K562 (cell line): ENCODE results near the gene TEX101. TPM values are rescaled to one million over a fixed set of nuclear protein-coding genes. Genes with fewer than 3 reads are reported as not detected.

ENCODE experiments used
- CTBP1 ChIP-seq: fragments of 450-650 bp; IDR thresholded peaks from 2 replicates; pipeline ENCODE4 v1.6.1; 2016; ENCODE audit warnings: borderline replicate concordance
- ETV1 ChIP-seq: fragments of 450-650 bp; conservative IDR thresholded peaks from 2 replicates; pipeline ENCODE4 v1.6.1; 2016; ENCODE audit warnings: missing genetic modification characterization, control low read depth, low read depth, missing compliant biosample characterization
- GTF2E2 ChIP-seq: fragments of 200-800 bp; sonication (Bioruptor generic); IDR thresholded peaks from 2 replicates; pipeline ENCODE4 v1.6.1; 2016; ENCODE audit warnings: missing genetic modification characterization, missing compliant biosample characterization
- HLTF ChIP-seq: fragments of 450-650 bp; IDR thresholded peaks from 2 replicates; pipeline ENCODE4 v1.6.1; 2016
- HMBOX1 ChIP-seq: sonication (generic); IDR thresholded peaks from 2 replicates; pipeline ENCODE4 v1.6.1; 2016
- KLF13 ChIP-seq: fragments of 450-650 bp; IDR thresholded peaks from 2 replicates; pipeline ENCODE4 v1.6.1; 2016; ENCODE audit warnings: missing genetic modification characterization, low read depth, mild to moderate bottlenecking, missing compliant biosample characterization, moderate library complexity, borderline replicate concordance
- MXD1 ChIP-seq: fragments of 250-450 bp; sonication (Bioruptor Pico); IDR thresholded peaks from 2 replicates; pipeline ENCODE4 v1.8.0; 2021; ENCODE audit warnings: borderline replicate concordance, mild to moderate bottlenecking, moderate library complexity; ENCODE audit not compliant: poor library complexity, severe bottlenecking
- NCOA2 ChIP-seq, 2 experiments: fragments of 450-650 bp; IDR thresholded peaks; 2 replicates each; pipeline ENCODE4 v1.6.1; 2018; ENCODE audit warnings: mild to moderate bottlenecking in 2 of 2, moderate library complexity in 1 of 2; ENCODE audit not compliant: partially characterized antibody in 2 of 2
- NCOR1 ChIP-seq: fragments of 450-650 bp; IDR thresholded peaks from 2 replicates; pipeline ENCODE4 v1.6.1; 2016; ENCODE audit warnings: mild to moderate bottlenecking, moderate library complexity
- POLR2G ChIP-seq: fragments of 200-400 bp; formaldehyde crosslinking; IDR thresholded peaks from 2 replicates; pipeline ENCODE4 v1.6.1; 2017; ENCODE audit warnings: low read depth, mild to moderate bottlenecking, antibody characterized with exemption, low read length, moderate library complexity
- POU5F1 ChIP-seq: fragments of 150-350 bp; IDR thresholded peaks from 2 replicates; pipeline ENCODE4 v1.6.1; 2014; ENCODE audit warnings: borderline replicate concordance, low read length, low read depth, mild to moderate bottlenecking; ENCODE audit not compliant: partially characterized antibody
- TEAD4 ChIP-seq, 2 experiments: sonication (generic) in 1 of 2; formaldehyde crosslinking in 1 of 2; IDR thresholded peaks; 2 replicates each; pipeline versions ENCODE4 v1.6.1 to v1.8.0; 2012 to 2022; ENCODE audit warnings: borderline replicate concordance in 1 of 2, inconsistent platforms in 1 of 2, low read length in 1 of 2, mild to moderate bottlenecking in 1 of 2, missing genetic modification reagents in 1 of 2
- TRIM24 ChIP-seq, 2 experiments: fragments of 450-650 bp; IDR thresholded peaks; 2 replicates each; pipeline ENCODE4 v1.6.1; 2016
- XRCC5 ChIP-seq: fragments of 200-400 bp; formaldehyde crosslinking; IDR thresholded peaks from 2 replicates; pipeline ENCODE4 v1.6.1; 2017; ENCODE audit warnings: low read depth, mild to moderate bottlenecking, low read length
- ZC3H11A ChIP-seq: IDR thresholded peaks from 2 replicates; pipeline ENCODE4 v1.6.1; 2012; ENCODE audit warnings: low read depth, low read length, improper control_type of control experiment
- ZNF282 ChIP-seq: sonication (generic); formaldehyde crosslinking; IDR thresholded peaks from 2 replicates; pipeline ENCODE4 v1.8.1; 2023; ENCODE audit warnings: missing genetic modification reagents
- polyA plus RNA-seq, 8 experiments: library from polyadenylated mRNA; depleted of rRNA in 4 of 8; stranded (reverse) in 5 of 8; unstranded in 3 of 8; fragments of >200 nt; fragmentation: Nextera tagmentation in 2 of 8; fragmentation: Illumina TruSeq in 1 of 8; extraction: Ambion mirVana in 2 of 8; extraction: Trizol in 1 of 8; gene quantifications; 2 replicates each; pipeline versions ENCODE4 v1.2.1 to v1.2.3, GENCODE V29; 2011 to 2014; ENCODE audit warnings: inconsistent platforms in 1 of 8, missing spikeins in 1 of 8
- total RNA-seq, 7 experiments: library from RNA; depleted of rRNA in 6 of 7; stranded (reverse); fragments of >200 nt in 6 of 7; fragmentation: Illumina TruSeq in 2 of 7; extraction: Trizol in 2 of 7; gene quantifications; 2 replicates each; pipeline versions ENCODE4 v1.2.1 to v1.2.3, GENCODE V29; 2011 to 2021; ENCODE audit warnings: low replicate concordance in 1 of 7

TEX101 gene
- total and polyA plus RNA-seq, 9 of the 15 experiments (the other 6 are each of a cell fraction or from before 2014, with no cell fraction given): 0.10 to 0.36 (median 0.14) TPM; not detected in 6

- TF ChIP-seq ZC3H11A (no peak), ZNF282 (CRISPR knock-in tag) (no peak), NCOR1 (no peak), HMBOX1 (no peak), KLF13 (tag) (no peak), TEAD4 (IDR thresholded peaks at IDR 0.05; ENCODE audit: low read length) (no peak), TEAD4 (CRISPR knock-in tag; IDR thresholded peaks at IDR 0.05; ENCODE audit: borderline replicate concordance) (no peak), ETV1 (tag) (0 out of 2 replicates have a peak, but pooled peaks have one; percentile 9), NCOA2 (IDR thresholded peaks at IDR 0.05; ENCODE audit: partially characterized antibody in 2 of 2) (no peak), TRIM24 (IDR thresholded peaks at IDR 0.05) (0 out of 4 replicates have a peak, but pooled peaks of 1 of the 2 experiments have one; percentile 9), CTBP1 (peak; percentile 26; the same call in 1 of the 2 replicates), POLR2G (no peak), MXD1 (CRISPR knock-in tag) (no peak), POU5F1 (no peak), HLTF (no peak), XRCC5 (no peak), GTF2E2 (tag) (no peak)
Observed at GRCh38 chr19:43457809-43458208, 43.1 kb downstream of the TEX101 start (continued).
